ENCODE data around the gene LMAN1L.

LMAN1L gene

DNA sequence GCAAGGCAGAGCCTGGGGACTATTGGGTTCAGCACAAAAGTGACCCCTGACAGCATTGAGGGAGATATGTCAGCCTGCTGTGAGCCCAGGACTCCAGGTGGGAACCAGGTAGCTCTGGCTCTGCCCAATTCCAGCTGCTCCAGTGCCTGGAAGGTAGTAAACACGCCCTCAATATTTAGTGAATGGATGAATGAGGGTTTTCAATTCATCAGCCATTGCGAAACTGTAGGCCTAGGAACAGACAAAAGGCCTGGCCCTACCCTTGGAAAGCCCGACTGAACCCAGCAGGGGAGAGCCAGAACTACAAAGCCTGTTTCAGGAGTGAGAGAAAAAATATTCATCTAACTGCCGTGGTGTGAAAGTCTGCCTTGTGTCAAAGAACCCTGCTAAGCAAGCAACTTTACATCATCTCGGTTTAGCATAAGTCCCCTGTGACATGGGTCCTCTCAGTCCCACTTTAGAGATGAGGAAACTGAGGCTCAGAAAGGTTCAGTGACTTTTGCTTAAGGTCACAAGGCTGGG is 38.8 kb upstream of the LMAN1L start:
- no peaks in the 10 kb centered on the region for H3K27me3 ChIP-seq (ENCODE audit: insufficient read depth, poor library complexity, severe bottlenecking)
- DNase-seq (ENCODE audit: low spot score) = no peak
- H3K4me1 ChIP-seq (ENCODE audit: insufficient read depth, poor library complexity, severe bottlenecking) = no peaks in the 10 kb centered on the region
- TF ChIP-seq, protein P1, sequence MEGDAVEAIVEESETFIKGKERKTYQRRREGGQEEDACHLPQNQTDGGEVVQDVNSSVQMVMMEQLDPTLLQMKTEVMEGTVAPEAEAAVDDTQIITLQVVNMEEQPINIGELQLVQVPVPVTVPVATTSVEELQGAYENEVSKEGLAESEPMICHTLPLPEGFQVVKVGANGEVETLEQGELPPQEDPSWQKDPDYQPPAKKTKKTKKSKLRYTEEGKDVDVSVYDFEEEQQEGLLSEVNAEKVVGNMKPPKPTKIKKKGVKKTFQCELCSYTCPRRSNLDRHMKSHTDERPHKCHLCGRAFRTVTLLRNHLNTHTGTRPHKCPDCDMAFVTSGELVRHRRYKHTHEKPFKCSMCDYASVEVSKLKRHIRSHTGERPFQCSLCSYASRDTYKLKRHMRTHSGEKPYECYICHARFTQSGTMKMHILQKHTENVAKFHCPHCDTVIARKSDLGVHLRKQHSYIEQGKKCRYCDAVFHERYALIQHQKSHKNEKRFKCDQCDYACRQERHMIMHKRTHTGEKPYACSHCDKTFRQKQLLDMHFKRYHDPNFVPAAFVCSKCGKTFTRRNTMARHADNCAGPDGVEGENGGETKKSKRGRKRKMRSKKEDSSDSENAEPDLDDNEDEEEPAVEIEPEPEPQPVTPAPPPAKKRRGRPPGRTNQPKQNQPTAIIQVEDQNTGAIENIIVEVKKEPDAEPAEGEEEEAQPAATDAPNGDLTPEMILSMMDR (IDR thresholded peaks at IDR 0.05; ENCODE audit: poor library complexity, severe bottlenecking) = no peak
- H3K27ac ChIP-seq (ENCODE audit: poor library complexity, severe bottlenecking) = no peak overlapping the region
- no peak overlapping the region for H3K4me3 ChIP-seq (ENCODE audit: severe bottlenecking)
- no peaks in the 10 kb centered on the region for H3K9me3 ChIP-seq (ENCODE audit: severe bottlenecking)
- H3K36me3 ChIP-seq (ENCODE audit: low read depth) = no peaks in the 10 kb centered on the region
- ATAC-seq (ENCODE audit: low read depth) = no peak; the same call in 2 of the 3 replicates

DNA sequence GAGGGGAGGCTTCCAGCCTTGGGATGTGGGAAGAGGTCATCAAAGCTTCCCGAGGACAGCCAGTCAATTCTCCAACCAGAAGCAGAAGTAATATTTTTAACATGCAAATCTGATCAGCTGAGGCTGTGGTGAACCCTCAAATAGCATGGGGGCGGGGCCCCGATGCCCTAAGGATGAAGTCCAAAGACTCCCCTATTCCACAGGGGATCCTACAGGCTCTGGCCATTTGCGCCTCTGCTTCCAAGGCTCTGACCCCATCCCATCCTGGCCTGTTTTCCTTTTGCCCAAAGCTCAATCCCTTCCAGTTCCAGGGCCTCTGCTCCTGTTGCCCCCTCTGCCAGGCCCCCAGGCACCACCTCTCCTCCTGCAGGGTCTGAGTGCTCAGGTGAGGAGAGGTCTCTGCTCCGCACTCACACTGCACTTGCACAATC is 37.5 kb upstream of the LMAN1L start:
- Histone ChIP-seq H3K27me3 (ENCODE audit: insufficient read depth, poor library complexity, severe bottlenecking) (no peaks in the 10 kb centered on the region), H3K4me1 (ENCODE audit: insufficient read depth, poor library complexity, severe bottlenecking) (no peaks in the 10 kb centered on the region), H3K4me3 (ENCODE audit: severe bottlenecking) (no peak overlapping the region), H3K27ac (ENCODE audit: poor library complexity, severe bottlenecking) (no peak overlapping the region), H3K36me3 (ENCODE audit: low read depth) (no peaks in the 10 kb centered on the region), H3K9me3 (ENCODE audit: severe bottlenecking) (no peaks in the 10 kb centered on the region)
- DNase-seq (ENCODE audit: low spot score) = no peak
- TF ChIP-seq, protein P1 (IDR thresholded peaks at IDR 0.05; ENCODE audit: poor library complexity, severe bottlenecking) = no peak
- no peak for ATAC-seq (ENCODE audit: low read depth)

DNA sequence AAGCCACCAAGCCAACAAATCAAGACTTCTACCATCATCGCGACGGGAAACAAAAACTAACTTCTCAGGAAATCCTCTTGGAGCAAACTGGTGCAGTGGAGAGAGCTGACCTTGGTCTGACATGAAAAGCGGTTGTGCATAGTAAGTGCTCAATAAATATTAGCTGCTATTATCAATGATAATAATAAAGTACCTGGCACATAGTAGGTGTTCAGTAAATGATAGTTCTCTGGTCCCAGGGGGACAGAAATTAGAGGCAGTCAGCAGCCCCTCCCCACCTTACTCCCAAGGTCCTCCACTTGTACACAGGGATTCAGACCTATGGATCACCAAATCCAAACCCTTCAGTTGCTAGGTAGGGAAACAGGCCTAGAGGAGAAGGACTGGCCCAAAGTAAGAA is 36.7 kb upstream of the LMAN1L start:
- Histone ChIP-seq H3K27me3 (ENCODE audit: insufficient read depth, poor library complexity, severe bottlenecking) (no peaks in the 10 kb centered on the region), H3K4me3 (ENCODE audit: severe bottlenecking) (no peak overlapping the region), H3K9me3 (ENCODE audit: severe bottlenecking) (no peaks in the 10 kb centered on the region), H3K27ac (ENCODE audit: poor library complexity, severe bottlenecking) (no peak overlapping the region), H3K4me1 (ENCODE audit: insufficient read depth, poor library complexity, severe bottlenecking) (peaks cover 1% of the 10 kb centered on the region), H3K36me3 (ENCODE audit: low read depth) (no peaks in the 10 kb centered on the region)
- TF ChIP-seq, protein P1 (IDR thresholded peaks at IDR 0.05; ENCODE audit: poor library complexity, severe bottlenecking) = no peak
- ATAC-seq (ENCODE audit: low read depth) (no peak), DNase-seq (ENCODE audit: low spot score) (no peak)

DNA sequence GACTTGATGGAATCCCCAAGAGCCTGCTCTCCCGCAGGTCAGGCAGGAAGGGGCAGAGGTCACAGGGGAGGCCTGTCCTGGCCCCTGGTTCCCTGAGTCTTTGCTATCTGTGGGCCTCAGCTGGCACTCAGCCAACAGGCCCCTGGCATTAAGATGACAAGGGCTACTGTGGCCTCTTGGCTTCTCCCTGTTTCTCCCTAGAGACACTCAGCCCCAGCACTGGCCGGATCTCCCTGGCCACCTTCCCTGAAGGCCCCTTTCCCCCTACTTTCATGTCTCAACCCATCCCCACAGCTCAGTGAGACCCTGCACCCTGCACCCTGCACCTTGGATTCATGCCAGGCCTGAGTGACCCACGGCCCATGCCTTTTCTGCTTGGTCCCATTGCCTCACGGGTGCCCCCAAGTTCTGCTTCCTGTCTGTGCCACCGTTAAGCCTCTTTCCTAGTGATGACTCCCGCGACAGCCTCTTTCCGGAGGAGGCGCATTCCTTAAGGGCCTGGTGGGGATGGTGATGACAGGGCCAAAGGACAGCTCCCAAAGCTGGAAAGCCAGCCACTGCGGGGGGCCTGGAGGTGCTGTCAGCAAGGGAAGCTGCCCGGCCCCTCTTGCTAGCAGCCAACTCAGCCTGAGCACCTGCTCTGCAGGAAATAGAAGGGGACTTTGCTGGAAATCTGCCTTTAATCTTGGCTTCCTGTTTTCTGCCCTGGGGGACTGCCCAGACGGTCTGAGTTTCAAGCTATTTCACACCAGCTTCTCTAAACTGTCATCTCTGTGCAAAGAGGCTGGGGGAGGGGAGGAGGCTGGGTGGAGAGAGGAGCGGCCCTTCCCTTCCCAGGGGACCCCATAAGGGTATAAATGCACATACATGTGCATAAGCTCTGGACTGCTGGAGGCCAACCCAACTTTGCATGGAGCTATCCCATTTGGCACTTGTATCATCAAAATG is 35.5 kb upstream of the LMAN1L start:
- no peak for ATAC-seq (ENCODE audit: low read depth)
- Histone ChIP-seq H3K36me3 (ENCODE audit: low read depth) (no peaks in the 10 kb centered on the region), H3K27ac (ENCODE audit: poor library complexity, severe bottlenecking) (no peak overlapping the region), H3K9me3 (ENCODE audit: severe bottlenecking) (no peaks in the 10 kb centered on the region), H3K27me3 (ENCODE audit: insufficient read depth, poor library complexity, severe bottlenecking) (no peaks in the 10 kb centered on the region), H3K4me1 (ENCODE audit: insufficient read depth, poor library complexity, severe bottlenecking) (peaks cover 9% of the 10 kb centered on the region), H3K4me3 (ENCODE audit: severe bottlenecking) (no peak overlapping the region)
- DNase-seq (ENCODE audit: low spot score) = peak; percentile 66
- TF ChIP-seq, protein P1 (IDR thresholded peaks at IDR 0.05; ENCODE audit: poor library complexity, severe bottlenecking) = no peak

Data from RWPE2 (cell line).